ENCODE data around the gene ZNF584.

Gene ZNF584

DNA sequence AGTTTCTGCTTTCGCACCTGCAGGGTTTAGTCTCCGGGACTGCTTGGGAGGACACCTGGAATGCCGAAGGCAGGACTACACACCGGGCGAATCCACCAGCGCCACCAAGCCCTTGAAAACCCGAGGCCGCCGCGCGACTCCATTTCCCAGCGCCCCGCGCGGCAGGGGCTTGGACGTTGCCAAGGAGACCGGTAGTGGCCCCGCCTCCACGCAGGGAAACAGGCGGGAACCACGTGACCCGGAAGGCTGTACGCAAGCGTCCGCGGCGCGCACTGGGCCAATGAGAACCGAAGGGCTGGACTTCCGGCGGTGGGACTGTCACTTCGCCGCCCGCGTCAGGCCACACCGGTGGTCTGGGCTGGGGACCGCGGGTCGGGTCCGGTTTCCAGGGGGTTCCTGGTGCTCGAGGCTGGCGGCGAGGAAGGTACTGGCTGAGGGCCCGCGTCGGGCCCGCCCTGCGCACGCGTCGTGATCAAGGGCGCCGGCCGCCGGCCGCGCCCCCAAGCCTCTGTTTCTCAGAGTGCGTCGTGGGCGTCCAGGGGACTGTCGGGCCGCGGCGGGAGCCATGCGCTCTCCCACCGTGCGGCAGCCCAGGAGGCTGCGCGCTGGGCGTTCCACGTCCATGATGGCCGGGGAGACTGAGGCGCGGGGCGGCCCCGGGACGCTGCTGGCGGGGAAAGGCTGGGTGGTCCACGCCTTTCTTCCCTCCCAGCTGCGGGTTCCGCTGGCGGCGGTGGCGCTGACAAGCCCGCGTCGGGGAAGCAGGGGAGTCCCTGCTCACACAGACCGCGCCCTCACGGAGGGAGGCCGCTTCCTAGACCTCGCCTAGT, 58.5 kb downstream of the ZNF584 start, which contains the start of gene ZNF324 (continued):
- TF ChIP-seq, protein P1, sequence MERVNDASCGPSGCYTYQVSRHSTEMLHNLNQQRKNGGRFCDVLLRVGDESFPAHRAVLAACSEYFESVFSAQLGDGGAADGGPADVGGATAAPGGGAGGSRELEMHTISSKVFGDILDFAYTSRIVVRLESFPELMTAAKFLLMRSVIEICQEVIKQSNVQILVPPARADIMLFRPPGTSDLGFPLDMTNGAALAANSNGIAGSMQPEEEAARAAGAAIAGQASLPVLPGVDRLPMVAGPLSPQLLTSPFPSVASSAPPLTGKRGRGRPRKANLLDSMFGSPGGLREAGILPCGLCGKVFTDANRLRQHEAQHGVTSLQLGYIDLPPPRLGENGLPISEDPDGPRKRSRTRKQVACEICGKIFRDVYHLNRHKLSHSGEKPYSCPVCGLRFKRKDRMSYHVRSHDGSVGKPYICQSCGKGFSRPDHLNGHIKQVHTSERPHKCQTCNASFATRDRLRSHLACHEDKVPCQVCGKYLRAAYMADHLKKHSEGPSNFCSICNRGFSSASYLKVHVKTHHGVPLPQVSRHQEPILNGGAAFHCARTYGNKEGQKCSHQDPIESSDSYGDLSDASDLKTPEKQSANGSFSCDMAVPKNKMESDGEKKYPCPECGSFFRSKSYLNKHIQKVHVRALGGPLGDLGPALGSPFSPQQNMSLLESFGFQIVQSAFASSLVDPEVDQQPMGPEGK (tag by site-specific recombination; IDR thresholded peaks at IDR 0.05): peak; percentile 39; the same call in 1 of the 2 replicates
- TF ChIP-seq ZSCAN23 (tag by site-specific recombination; IDR thresholded peaks at IDR 0.05) (no peak), GLIS2 (tag by site-specific recombination; IDR thresholded peaks at IDR 0.05) (peak; percentile 92), ZNF24 (tag by site-specific recombination; IDR thresholded peaks at IDR 0.05) (0 out of 2 replicates have a peak, but pooled peaks have one; percentile 14), KLF8 (tag by site-specific recombination; IDR thresholded peaks at IDR 0.05) (0 out of 2 replicates have a peak, but pooled peaks have one; percentile 44), KLF10 (tag by site-specific recombination; IDR thresholded peaks at IDR 0.05) (peak; percentile 79), ZNF777 (tag by site-specific recombination; IDR thresholded peaks at IDR 0.05; ENCODE audit: borderline replicate concordance) (peak; percentile 87), YY1 (tag by site-specific recombination; IDR thresholded peaks at IDR 0.05) (peak; percentile 62; the same call in 1 of the 2 replicates), GLIS1 (tag by site-specific recombination; IDR thresholded peaks at IDR 0.05) (peak; percentile 89), ZIC2 (tag by site-specific recombination; IDR thresholded peaks at IDR 0.05) (peak; percentile 77), WT1 (tag by site-specific recombination; IDR thresholded peaks at IDR 0.05) (no peak), ZFHX2 (tag by site-specific recombination; conservative IDR thresholded peaks at IDR 0.05) (peak; percentile 72), ZSCAN30 (tag by site-specific recombination; IDR thresholded peaks at IDR 0.05) (peak; percentile 45; the same call in 1 of the 2 replicates), ZBTB17 (tag by site-specific recombination; IDR thresholded peaks at IDR 0.05) (0 out of 2 replicates have a peak, but pooled peaks have one; percentile 25), SP3 (tag by site-specific recombination; IDR thresholded peaks at IDR 0.05) (peak; percentile 89), ZNF830 (tag by site-specific recombination; IDR thresholded peaks at IDR 0.05; ENCODE audit: low read depth) (no peak), ZNF76 (tag by site-specific recombination; IDR thresholded peaks at IDR 0.05; ENCODE audit: borderline replicate concordance, low read depth) (peak; percentile 65), TRIM28 (IDR thresholded peaks at IDR 0.05; ENCODE audit: borderline replicate concordance, low read length) (no peak), FEZF1 (tag by site-specific recombination; IDR thresholded peaks at IDR 0.05) (peak; percentile 87), ZNF660 (tag by site-specific recombination; IDR thresholded peaks at IDR 0.05) (peak; percentile 56; the same call in 1 of the 2 replicates), ZNF561 (tag by site-specific recombination; IDR thresholded peaks at IDR 0.05; ENCODE audit: borderline replicate concordance) (0 out of 2 replicates have a peak, but pooled peaks have one; percentile 54), YY2 (tag by site-specific recombination; IDR thresholded peaks at IDR 0.05) (peak; percentile 66; the same call in 1 of the 2 replicates), IKZF3 (tag by site-specific recombination; IDR thresholded peaks at IDR 0.05) (no peak)
- TF ChIP-seq, protein P2, sequence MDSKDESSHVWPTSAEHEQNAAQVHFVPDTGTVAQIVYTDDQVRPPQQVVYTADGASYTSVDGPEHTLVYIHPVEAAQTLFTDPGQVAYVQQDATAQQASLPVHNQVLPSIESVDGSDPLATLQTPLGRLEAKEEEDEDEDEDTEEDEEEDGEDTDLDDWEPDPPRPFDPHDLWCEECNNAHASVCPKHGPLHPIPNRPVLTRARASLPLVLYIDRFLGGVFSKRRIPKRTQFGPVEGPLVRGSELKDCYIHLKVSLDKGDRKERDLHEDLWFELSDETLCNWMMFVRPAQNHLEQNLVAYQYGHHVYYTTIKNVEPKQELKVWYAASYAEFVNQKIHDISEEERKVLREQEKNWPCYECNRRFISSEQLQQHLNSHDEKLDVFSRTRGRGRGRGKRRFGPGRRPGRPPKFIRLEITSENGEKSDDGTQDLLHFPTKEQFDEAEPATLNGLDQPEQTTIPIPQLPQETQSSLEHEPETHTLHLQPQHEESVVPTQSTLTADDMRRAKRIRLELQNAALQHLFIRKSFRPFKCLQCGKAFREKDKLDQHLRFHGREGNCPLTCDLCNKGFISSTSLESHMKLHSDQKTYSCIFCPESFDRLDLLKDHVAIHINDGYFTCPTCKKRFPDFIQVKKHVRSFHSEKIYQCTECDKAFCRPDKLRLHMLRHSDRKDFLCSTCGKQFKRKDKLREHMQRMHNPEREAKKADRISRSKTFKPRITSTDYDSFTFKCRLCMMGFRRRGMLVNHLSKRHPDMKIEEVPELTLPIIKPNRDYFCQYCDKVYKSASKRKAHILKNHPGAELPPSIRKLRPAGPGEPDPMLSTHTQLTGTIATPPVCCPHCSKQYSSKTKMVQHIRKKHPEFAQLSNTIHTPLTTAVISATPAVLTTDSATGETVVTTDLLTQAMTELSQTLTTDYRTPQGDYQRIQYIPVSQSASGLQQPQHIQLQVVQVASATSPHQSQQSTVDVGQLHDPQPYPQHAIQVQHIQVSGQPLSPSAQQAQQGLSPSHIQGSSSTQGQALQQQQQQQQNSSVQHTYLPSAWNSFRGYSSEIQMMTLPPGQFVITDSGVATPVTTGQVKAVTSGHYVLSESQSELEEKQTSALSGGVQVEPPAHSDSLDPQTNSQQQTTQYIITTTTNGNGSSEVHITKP (tag by site-specific recombination; IDR thresholded peaks at IDR 0.05): peak; percentile 74
- TF ChIP-seq, protein P3, sequence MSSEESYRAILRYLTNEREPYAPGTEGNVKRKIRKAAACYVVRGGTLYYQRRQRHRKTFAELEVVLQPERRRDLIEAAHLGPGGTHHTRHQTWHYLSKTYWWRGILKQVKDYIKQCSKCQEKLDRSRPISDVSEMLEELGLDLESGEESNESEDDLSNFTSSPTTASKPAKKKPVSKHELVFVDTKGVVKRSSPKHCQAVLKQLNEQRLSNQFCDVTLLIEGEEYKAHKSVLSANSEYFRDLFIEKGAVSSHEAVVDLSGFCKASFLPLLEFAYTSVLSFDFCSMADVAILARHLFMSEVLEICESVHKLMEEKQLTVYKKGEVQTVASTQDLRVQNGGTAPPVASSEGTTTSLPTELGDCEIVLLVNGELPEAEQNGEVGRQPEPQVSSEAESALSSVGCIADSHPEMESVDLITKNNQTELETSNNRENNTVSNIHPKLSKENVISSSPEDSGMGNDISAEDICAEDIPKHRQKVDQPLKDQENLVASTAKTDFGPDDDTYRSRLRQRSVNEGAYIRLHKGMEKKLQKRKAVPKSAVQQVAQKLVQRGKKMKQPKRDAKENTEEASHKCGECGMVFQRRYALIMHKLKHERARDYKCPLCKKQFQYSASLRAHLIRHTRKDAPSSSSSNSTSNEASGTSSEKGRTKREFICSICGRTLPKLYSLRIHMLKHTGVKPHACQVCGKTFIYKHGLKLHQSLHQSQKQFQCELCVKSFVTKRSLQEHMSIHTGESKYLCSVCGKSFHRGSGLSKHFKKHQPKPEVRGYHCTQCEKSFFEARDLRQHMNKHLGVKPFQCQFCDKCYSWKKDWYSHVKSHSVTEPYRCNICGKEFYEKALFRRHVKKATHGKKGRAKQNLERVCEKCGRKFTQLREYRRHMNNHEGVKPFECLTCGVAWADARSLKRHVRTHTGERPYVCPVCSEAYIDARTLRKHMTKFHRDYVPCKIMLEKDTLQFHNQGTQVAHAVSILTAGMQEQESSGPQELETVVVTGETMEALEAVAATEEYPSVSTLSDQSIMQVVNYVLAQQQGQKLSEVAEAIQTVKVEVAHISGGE (tag by site-specific recombination; conservative IDR thresholded peaks at IDR 0.05; ENCODE audit: low read depth): peak; percentile 89
- TF ChIP-seq, protein P4, sequence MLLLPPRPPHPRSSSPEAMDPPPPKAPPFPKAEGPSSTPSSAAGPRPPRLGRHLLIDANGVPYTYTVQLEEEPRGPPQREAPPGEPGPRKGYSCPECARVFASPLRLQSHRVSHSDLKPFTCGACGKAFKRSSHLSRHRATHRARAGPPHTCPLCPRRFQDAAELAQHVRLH (tag by site-specific recombination; IDR thresholded peaks at IDR 0.05): no peak; the same call in 1 of the 2 replicates
- TF ChIP-seq, protein P5, sequence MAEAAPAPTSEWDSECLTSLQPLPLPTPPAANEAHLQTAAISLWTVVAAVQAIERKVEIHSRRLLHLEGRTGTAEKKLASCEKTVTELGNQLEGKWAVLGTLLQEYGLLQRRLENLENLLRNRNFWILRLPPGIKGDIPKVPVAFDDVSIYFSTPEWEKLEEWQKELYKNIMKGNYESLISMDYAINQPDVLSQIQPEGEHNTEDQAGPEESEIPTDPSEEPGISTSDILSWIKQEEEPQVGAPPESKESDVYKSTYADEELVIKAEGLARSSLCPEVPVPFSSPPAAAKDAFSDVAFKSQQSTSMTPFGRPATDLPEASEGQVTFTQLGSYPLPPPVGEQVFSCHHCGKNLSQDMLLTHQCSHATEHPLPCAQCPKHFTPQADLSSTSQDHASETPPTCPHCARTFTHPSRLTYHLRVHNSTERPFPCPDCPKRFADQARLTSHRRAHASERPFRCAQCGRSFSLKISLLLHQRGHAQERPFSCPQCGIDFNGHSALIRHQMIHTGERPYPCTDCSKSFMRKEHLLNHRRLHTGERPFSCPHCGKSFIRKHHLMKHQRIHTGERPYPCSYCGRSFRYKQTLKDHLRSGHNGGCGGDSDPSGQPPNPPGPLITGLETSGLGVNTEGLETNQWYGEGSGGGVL (tag by site-specific recombination; IDR thresholded peaks at IDR 0.05): peak; percentile 51; the same call in 1 of the 2 replicates
